ENCODE measurements around the gene BRIX1.
"Not testable (repeated sequence)": the region's sequence is repeated elsewhere in the genome, so short reads cannot be mapped to it uniquely, and the experiment has no call there.

Gene BRIX1

GRCh38 chr5:34970552-34970951 lies 55.0 kb downstream of the BRIX1 start:
- DNase-seq: no peak

GRCh38 chr5:34971655-34972054 lies 56.1 kb downstream of the BRIX1 start:
- DNase-seq: not testable (repeated sequence)

Measured in NCI-H1092 treated with DMSO at 0.1 percent for 48 hours (cell line).